Hindlimb muscle (tissue), 1 donor: ENCODE measurements around the gene AAR2. TPM values are rescaled to one million over a fixed set of nuclear protein-coding genes. Genes with fewer than 3 reads are reported as not detected.

Experiments
- DNase-seq: peaks from one replicate; pipeline ENCODE4 v3.0.0-alpha.2; 2013
- polyA plus RNA-seq: library from polyadenylated mRNA; unstranded; fragments of 120-200 nt; gene quantifications from one replicate; pipeline ENCODE4 v1.2.1, GENCODE V29; 2013; ENCODE audit not compliant: insufficient read length

Gene AAR2
- 25.9 TPM for polyA plus RNA-seq

- DNase-seq, result peak; percentile 85
Observed at GRCh38 chr20:36235892-36236785, at the start of gene AAR2. Gene AAR2 (plus strand): TSS chr20:36236478. CDS start chr20:36239869, 3,391 bp downstream.

GRCh38 chr20:36193977-36194712 lies 42.1 kb upstream of the AAR2 start:
- DNase-seq, result no peak

DNA sequence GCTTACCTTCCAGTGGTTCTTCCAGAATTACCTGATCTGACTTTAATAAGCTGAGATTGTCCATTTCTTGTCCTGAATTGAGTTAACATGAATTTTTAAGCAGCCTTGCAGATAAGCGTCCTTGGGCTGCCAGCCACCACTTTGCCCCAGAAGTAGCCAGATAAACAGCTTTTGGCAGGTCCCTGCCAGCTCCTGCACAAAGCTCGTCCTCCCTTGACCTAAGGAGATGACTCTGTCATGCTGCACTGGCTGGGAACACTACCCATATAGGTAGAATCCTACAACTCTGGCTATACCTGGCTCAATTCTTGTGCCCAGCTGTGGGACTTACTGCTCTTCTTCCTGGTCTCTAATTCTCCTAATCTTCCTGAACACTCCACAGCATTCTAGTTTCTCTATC lies 39.6 kb upstream of the AAR2 start:
- DNase-seq, result no peak

GRCh38 chr20:36197271-36197670 lies 39.0 kb upstream of the AAR2 start:
- no peak for DNase-seq

DNA sequence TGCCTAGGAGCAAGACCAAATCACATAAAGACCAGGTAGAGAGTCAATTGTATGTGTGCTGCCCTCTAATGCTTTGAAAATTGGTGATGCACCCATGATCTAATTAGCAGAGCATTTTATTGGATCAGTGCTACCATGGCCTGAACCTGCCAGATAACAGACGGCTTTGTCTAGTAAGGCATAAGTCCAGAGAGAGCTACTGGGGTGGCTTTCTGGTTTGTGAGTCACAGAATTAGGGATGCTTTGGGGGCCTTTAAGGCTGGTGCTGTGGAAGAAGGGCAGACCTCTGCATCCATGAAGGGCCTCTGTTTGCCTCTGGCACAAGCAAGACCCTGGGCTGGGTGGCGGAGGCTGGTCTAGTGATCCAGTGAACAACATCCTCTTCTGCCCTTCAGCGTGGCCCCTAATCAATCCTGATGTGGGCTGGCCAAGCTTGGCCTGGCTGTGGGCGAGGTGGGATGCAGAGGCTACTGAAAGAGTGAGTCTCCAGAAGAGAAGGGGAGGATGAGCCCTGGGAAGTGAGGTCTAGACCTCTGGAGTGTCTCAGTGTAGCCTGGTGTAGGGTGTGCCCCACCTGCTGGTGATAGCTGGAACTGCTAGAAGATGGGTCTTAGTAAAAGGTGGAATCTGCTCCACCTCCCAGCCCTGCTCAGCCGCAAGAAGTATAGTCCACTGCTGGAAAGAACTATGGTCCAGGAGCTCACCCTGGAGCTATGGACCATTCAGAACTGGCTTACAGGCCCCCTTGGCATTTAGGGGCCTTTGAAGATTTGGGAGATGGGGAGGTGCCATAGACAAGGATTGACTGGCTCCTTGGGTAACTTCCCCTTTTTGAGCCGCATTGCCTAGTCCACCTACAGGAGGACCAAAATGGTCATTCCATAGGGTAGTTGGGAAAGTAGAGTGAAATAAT lies 36.7 kb upstream of the AAR2 start:
- DNase-seq, result peak; percentile 74

DNA sequence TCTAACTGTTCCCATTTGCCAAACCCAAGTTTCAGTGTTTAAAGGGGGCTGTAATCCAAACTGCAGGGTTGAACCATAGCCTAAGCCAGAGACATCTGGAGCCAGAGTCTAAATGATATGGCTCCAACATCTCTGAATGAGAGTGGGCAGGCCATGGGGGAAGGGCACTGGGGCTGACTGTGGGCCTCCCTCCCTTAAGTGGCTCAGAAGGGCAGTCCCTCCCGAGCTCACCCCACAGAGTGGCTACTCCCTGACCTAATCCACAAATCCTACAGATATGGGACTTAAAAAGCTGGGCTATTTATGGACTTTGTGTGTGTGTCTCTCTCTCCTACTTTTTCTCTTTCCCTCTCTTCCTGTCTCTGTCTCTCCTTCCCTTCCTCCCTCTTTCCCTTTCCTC lies 35.8 kb upstream of the AAR2 start:
- DNase-seq, result no peak

GRCh38 chr20:36201198-36201597 lies 35.1 kb upstream of the AAR2 start:
- DNase-seq, result no peak

DNA sequence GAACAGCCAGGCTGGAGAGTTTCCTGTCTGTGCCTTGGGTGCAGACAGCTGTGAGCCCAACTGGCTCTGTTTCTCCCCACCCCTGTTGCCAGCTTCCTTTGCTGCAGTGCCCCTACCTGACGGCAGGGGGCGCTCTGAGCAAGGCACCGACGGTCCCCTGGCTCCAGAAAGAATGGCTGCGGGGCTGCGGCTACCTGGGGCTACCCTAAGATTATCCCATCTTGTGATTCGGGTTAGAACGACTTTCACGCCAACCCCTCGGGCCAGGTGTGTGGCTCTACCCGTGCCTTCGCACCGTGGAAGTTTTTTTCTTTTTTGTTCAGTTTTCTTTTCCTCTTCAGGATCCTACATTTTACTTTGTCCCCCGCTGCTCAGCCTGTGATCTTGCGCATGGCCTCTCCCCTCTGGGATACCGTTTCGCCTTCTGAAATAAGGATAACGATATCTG lies 33.4 kb upstream of the AAR2 start:
- DNase-seq, result peak; percentile 53

DNA sequence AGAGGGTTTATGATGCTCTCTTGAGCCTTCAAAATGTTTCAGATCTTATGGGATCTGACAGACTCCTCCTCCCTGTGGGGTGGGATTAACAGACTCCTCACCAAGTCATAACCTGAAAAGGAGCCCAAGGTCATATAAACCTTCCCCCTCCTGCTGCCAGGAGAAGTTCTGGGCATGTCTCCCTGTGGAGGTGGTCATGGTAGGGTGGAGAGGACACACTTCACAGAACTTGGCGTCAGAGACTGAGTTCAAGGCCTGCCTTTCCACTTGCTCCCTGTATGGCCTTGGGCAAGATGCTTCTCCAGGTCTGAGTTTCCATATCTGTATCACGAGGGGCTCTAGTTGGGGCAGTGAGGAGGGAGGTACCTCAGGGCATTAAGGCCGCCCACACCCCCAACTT lies 32.4 kb upstream of the AAR2 start:
- no peak for DNase-seq

- DNase-seq, result no peak
Observed at GRCh38 chr20:36205026-36205425, 31.3 kb upstream of the AAR2 start.

DNA sequence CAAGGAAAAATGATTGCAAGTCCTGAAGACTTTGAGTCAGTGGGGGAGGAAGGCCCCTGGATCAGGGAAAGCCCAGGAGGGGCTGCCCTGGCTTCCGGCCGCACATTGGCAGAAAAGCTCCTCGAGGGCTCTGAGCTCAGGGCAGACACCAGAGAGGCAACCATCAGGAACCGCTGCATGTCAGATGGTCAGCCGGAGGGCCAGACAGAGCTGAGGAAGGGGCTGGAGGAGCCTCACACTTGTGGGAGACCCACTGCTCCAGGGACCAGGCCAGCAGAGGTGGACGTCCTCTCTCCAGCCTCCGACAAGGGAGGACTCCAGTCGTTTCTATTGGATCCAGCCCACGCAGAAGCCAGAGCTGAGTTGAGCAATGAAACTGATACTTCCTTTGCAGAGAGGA lies 30.2 kb upstream of the AAR2 start:
- no peak for DNase-seq

GRCh38 chr20:36206641-36207040 lies 29.6 kb upstream of the AAR2 start:
- DNase-seq, result no peak

DNA sequence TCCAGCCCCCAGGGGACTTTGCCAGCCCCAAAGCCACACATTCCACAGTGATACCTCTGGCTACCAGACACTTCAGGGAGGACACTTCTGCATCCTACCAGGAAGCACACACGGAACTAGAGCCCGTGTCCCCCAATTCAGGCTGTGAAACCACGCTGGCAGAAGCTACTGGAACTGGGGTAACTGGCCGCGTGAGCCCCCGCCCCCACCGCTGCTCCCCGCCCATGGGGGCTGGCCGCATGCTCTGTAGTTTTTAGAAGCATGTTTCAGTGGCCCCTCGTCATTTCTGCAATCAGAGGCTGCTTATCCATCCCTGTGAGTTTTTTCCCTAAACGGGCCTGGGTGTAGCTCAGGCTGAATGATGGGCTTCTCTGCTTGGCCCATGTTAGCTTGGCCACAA lies 28.7 kb upstream of the AAR2 start:
- DNase-seq, result no peak

DNA sequence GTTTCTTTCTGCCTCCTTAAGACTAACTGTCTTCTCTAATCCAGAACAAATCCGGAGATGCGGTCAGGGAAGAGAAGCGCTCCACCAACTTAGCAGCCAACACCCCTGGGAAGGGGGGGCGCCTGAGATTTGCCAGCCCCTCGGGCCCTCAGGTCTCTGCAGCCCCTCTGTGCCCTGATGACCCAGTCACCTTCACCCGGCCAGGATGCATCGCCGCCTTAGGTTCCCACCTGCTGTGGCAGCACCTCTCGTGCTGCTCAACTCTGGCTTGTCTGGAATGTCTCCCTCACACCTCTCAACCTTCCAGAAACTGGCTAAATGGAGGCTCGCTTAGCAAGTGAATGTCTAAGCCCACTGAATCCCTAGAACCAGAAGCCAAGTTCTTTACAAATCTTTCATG lies 28.0 kb upstream of the AAR2 start:
- DNase-seq, result no peak

DNA sequence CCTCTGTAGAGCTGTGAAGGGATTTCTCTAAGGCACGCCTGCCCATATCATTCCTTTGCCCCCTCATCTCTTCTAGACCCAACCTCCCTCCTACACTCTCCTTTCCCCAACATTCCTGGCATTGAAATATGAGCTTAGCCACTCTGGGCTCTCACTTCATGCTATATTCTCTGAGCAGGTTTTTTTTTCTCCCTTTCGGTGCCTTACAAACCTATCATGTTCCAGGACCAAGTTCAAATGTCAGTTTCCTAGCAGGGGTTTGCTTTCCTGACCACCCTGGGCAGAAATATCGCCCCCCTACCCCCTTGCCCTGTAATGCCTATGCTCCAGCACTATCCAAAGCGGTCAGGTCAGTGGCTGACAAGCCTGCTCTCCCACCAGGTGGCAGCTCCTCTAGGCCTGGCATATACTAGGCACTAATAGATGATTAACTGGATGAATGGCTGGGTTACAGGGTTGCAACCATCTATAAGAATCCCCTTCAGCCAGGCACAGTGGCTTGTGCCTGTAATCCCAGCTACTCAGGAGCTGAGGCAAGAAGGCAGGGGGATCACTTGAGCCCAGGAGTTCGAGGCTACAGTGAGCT lies 25.7 kb upstream of the AAR2 start:
- DNase-seq, result no peak

- no peak for DNase-seq
Observed at GRCh38 chr20:36213362-36213761, 22.9 kb upstream of the AAR2 start.

GRCh38 chr20:36214684-36215256 lies 21.5 kb upstream of the AAR2 start:
- no peak for DNase-seq

DNA sequence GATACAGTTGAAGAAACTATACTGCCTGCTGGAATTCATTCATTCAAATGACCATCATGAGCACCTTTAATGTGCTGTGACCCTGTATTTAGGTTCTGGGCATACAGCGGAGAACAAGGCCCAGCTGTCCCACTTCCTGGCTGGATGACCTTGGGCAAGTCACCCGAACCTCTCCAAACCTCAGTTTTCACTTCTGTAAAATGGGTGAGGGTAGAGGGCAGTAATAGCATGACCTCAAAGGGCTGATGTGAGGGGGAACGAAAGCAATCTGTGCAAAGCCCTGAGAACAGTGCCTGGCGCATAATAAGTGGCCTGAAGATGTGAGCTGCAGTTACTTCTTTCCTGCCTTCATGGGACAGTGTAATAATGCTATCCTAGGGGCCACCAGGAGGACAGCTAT lies 20.5 kb upstream of the AAR2 start:
- no peak for DNase-seq

GRCh38 chr20:36216314-36217025 lies 19.8 kb upstream of the AAR2 start:
- no peak for DNase-seq

DNA sequence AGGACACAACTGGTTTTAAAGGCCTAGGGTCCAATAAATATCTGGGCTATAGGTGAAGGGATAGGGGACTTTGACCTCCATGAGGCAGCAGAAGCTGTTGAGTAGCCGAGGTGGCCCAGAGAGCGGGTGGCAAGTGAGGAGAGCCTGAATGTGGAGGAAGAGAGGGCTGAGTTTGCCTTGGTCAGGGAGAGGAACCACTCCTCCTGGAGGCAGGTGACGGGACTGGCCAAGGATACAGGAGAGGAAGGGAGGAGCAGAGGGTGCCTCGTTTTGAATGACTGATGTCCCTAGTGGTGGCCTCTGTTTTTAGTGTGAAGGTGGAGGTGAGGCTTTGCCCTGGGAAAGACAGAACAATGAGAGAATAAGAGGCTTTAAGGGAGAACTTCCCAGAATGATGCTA lies 19.1 kb upstream of the AAR2 start:
- DNase-seq, result no peak

GRCh38 chr20:36218380-36219064 lies 17.8 kb upstream of the AAR2 start:
- DNase-seq, result no peak
